SK-N-SH treated with all-trans-retinoic acid at 6 μM for 48 hours (cell line): ENCODE results near the gene PDE1A.

Experiments
- GLIS3 ChIP-seq: fragments of 250-450 bp; sonication (Bioruptor Pico); IDR thresholded peaks from 2 replicates; pipeline ENCODE4 v1.5.0; 2020; ENCODE audit warnings: mild to moderate bottlenecking, moderate library complexity
- ISL1 ChIP-seq: fragments of 250-450 bp; sonication (Bioruptor Pico); IDR thresholded peaks from 2 replicates; pipeline ENCODE4 v2.1.2; 2022; ENCODE audit warnings: mild to moderate bottlenecking, moderate library complexity
- OSR1 ChIP-seq: fragments of 250-450 bp; sonication (Bioruptor Pico); IDR thresholded peaks from 2 replicates; pipeline ENCODE4 v1.8.0; 2022; ENCODE audit warnings: moderate library complexity, mild to moderate bottlenecking, inconsistent platforms
- RARB ChIP-seq: fragments of 250-450 bp; sonication (Bioruptor Pico); IDR thresholded peaks from 2 replicates; pipeline ENCODE4 v1.8.0; 2021; ENCODE audit warnings: mild to moderate bottlenecking, moderate library complexity
- ZC3H10 ChIP-seq: fragments of 250-450 bp; sonication (Bioruptor Pico); IDR thresholded peaks from 2 replicates; pipeline ENCODE4 v1.5.1; 2021; ENCODE audit warnings: mild to moderate bottlenecking, moderate library complexity
- ZFP3 ChIP-seq: fragments of 250-450 bp; sonication (Bioruptor Pico); IDR thresholded peaks from 2 replicates; pipeline ENCODE4 v1.5.0; 2020; ENCODE audit warnings: mild to moderate bottlenecking, moderate library complexity
- ZFP30 ChIP-seq: fragments of 450-650 bp; formaldehyde crosslinking; IDR thresholded peaks from 2 replicates; pipeline ENCODE4 v1.5.0; 2022; ENCODE audit warnings: mild to moderate bottlenecking, moderate library complexity
- ZNF70 ChIP-seq: fragments of 450-650 bp; formaldehyde crosslinking; IDR thresholded peaks from 2 replicates; pipeline ENCODE4 v1.5.0; 2020; ENCODE audit warnings: mild to moderate bottlenecking, moderate library complexity
- ZNF8 ChIP-seq: fragments of 450-650 bp; formaldehyde crosslinking; IDR thresholded peaks from 2 replicates; pipeline ENCODE4 v1.5.0; 2020; ENCODE audit warnings: mild to moderate bottlenecking, moderate library complexity
- TF ChIP-seq, protein P1 (sequence below): fragments of 250-450 bp; sonication (Bioruptor Pico); IDR thresholded peaks from 2 replicates; pipeline ENCODE4 v1.8.0; 2020; ENCODE audit warnings: mild to moderate bottlenecking, moderate library complexity, borderline replicate concordance
- TF ChIP-seq, protein P2 (sequence below): fragments of 250-450 bp; sonication (Bioruptor Pico); IDR thresholded peaks from 2 replicates; pipeline ENCODE4 v1.5.0; 2020; ENCODE audit warnings: mild to moderate bottlenecking, moderate library complexity
- TF ChIP-seq, protein P3 (sequence below): fragments of 250-450 bp; sonication (Bioruptor Pico); IDR thresholded peaks from 2 replicates; pipeline ENCODE4 v1.5.1; 2020; ENCODE audit warnings: low read depth, mild to moderate bottlenecking, moderate library complexity

DNA sequence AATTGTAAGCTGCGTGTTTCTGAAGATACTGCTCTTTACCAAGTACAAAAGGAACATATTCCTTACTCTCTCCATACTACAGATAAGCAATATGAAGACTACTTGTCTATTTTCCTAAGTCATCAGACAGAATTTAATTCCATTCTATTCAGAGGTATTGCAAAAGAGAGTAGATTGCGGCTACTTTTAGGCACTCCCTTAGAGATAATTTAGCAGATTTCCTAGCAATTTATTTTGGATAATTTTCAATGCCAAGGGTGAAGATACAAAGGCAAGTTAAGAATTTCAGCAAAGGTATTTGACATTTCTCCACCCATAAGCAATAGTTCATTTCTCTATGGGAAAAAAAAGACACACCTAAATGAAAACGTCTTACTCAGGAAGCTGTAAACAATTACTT, 161.1 kb downstream of the PDE1A start:
- TF ChIP-seq RARB (CRISPR knock-in tag) (no peak), GLIS3 (CRISPR knock-in tag) (no peak), ZNF70 (no peak), ZFP30 (CRISPR knock-in tag) (no peak), ISL1 (CRISPR knock-in tag) (no peak), ZNF8 (CRISPR knock-in tag) (no peak), ZC3H10 (no peak), OSR1 (CRISPR knock-in tag) (no peak), ZFP3 (CRISPR knock-in tag) (no peak)
- TF ChIP-seq, protein P1, sequence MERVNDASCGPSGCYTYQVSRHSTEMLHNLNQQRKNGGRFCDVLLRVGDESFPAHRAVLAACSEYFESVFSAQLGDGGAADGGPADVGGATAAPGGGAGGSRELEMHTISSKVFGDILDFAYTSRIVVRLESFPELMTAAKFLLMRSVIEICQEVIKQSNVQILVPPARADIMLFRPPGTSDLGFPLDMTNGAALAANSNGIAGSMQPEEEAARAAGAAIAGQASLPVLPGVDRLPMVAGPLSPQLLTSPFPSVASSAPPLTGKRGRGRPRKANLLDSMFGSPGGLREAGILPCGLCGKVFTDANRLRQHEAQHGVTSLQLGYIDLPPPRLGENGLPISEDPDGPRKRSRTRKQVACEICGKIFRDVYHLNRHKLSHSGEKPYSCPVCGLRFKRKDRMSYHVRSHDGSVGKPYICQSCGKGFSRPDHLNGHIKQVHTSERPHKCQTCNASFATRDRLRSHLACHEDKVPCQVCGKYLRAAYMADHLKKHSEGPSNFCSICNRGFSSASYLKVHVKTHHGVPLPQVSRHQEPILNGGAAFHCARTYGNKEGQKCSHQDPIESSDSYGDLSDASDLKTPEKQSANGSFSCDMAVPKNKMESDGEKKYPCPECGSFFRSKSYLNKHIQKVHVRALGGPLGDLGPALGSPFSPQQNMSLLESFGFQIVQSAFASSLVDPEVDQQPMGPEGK (CRISPR knock-in tag): no peak
- TF ChIP-seq, protein P2, sequence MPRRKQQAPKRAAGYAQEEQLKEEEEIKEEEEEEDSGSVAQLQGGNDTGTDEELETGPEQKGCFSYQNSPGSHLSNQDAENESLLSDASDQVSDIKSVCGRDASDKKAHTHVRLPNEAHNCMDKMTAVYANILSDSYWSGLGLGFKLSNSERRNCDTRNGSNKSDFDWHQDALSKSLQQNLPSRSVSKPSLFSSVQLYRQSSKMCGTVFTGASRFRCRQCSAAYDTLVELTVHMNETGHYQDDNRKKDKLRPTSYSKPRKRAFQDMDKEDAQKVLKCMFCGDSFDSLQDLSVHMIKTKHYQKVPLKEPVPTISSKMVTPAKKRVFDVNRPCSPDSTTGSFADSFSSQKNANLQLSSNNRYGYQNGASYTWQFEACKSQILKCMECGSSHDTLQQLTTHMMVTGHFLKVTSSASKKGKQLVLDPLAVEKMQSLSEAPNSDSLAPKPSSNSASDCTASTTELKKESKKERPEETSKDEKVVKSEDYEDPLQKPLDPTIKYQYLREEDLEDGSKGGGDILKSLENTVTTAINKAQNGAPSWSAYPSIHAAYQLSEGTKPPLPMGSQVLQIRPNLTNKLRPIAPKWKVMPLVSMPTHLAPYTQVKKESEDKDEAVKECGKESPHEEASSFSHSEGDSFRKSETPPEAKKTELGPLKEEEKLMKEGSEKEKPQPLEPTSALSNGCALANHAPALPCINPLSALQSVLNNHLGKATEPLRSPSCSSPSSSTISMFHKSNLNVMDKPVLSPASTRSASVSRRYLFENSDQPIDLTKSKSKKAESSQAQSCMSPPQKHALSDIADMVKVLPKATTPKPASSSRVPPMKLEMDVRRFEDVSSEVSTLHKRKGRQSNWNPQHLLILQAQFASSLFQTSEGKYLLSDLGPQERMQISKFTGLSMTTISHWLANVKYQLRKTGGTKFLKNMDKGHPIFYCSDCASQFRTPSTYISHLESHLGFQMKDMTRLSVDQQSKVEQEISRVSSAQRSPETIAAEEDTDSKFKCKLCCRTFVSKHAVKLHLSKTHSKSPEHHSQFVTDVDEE: no peak
- TF ChIP-seq, protein P3, sequence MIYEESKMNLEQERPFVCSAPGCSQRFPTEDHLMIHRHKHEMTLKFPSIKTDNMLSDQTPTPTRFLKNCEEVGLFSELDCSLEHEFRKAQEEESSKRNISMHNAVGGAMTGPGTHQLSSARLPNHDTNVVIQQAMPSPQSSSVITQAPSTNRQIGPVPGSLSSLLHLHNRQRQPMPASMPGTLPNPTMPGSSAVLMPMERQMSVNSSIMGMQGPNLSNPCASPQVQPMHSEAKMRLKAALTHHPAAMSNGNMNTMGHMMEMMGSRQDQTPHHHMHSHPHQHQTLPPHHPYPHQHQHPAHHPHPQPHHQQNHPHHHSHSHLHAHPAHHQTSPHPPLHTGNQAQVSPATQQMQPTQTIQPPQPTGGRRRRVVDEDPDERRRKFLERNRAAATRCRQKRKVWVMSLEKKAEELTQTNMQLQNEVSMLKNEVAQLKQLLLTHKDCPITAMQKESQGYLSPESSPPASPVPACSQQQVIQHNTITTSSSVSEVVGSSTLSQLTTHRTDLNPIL: no peak
